ENCODE results near the gene SCAND1.

DNA sequence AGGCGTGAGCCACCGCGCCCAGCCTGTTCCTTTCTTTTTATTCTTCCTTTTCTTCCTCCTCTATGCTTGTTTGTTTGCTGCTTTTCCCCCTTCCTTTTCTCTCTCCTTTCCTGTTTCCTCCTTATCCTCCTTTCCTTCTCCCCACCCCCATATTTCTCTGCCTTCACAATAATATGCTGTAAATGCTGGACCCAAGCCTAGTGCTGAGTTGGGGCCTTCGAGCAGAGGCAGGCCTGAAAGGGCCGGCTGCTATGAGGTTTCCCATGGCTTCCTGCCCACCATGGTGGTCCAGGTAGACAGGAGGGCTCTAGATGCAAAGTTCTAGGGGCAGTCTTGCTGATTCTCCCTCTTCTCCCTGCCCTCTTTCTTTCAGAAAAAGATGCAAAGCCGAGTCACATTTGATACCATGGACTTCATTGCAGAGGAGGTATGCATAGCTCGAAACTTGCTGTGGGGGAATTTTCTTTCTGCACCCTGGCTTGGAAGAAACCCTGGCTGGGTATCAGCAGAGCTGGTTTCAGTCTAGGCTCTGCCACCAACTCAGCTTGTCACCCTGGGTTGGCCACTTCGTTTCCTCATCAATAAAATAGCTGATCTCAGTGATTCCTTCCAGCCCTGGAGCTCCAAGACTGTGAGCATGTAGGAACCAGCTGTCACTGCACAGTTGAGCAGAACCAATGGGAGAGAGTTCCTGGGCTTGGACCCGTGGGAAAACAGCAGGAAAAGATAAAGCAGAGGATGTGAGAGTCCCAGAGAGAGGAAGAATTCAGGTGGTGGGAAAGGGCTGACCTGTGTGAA, 21.5 kb upstream of the SCAND1 start:
- TF ChIP-seq CTCF (conservative IDR thresholded peaks at IDR 0.05), result no peak
- TF ChIP-seq EZH2 (IDR thresholded peaks at IDR 0.05; ENCODE audit: low read depth), result no peak

Data from PC-9 (cell line).